DOHH2 (cell line): ENCODE measurements around the gene SH2D4B.

Source experiments
- H3F3A ChIP-seq: fragments of 200-600 bp; sonication (generic), shearing (Covaris generic); 2 replicates; pipeline ENCODE4 v1.6.0; 2016; ENCODE audit warnings: antibody characterized with exemption, mild to moderate bottlenecking; ENCODE audit not compliant: control insufficient read depth, insufficient read depth
- H3K27ac ChIP-seq: fragments of 200-600 bp; sonication (generic); 2 replicates; pipeline ENCODE4 v1.5.1; 2014; ENCODE audit warnings: low read depth, mild to moderate bottlenecking, low read length, moderate library complexity
- H3K27me3 ChIP-seq: fragments of 200-600 bp; sonication (generic); 2 replicates; pipeline ENCODE4 v1.6.1; 2014; ENCODE audit warnings: mild to moderate bottlenecking, low read length, mixed read lengths; ENCODE audit not compliant: control insufficient read depth
- H3K36me3 ChIP-seq: fragments of 200-600 bp; sonication (generic); 2 replicates; pipeline ENCODE4 v1.6.1; 2014; ENCODE audit warnings: mild to moderate bottlenecking, low read length, moderate library complexity, mixed read lengths; ENCODE audit not compliant: control insufficient read depth
- H3K4me1 ChIP-seq: fragments of 200-600 bp; sonication (generic); 2 replicates; pipeline ENCODE4 v1.6.1; 2014; ENCODE audit warnings: mild to moderate bottlenecking, low read length, mixed read lengths; ENCODE audit not compliant: control insufficient read depth
- H3K4me2 ChIP-seq: fragments of 200-600 bp; sonication (generic); 2 replicates; pipeline ENCODE4 v1.6.0; 2014; ENCODE audit warnings: mild to moderate bottlenecking, low read length, moderate library complexity
- H3K4me3 ChIP-seq: fragments of 200-600 bp; sonication (generic); 2 replicates; pipeline ENCODE4 v1.5.1; 2014; ENCODE audit warnings: mild to moderate bottlenecking, low read length, mixed read lengths
- H3K79me2 ChIP-seq: fragments of 200-600 bp; sonication (generic); 2 replicates; pipeline ENCODE4 v1.6.1; 2014; ENCODE audit warnings: mild to moderate bottlenecking, low read length, mixed read lengths; ENCODE audit not compliant: control insufficient read depth
- H3K9me2 ChIP-seq: fragments of 200-600 bp; sonication (generic); replicated peaks from 2 replicates; pipeline ENCODE4 v1.6.1; 2014; ENCODE audit warnings: mild to moderate bottlenecking, low read length, mixed read lengths; ENCODE audit not compliant: control insufficient read depth
- H3K9me3 ChIP-seq: fragments of 200-600 bp; sonication (generic); 2 replicates; pipeline ENCODE4 v1.6.1; 2014; ENCODE audit warnings: antibody characterized with exemption, low read length, mixed read lengths; ENCODE audit not compliant: control insufficient read depth, insufficient read depth
- H4K20me1 ChIP-seq: fragments of 200-600 bp; sonication (generic); 2 replicates; pipeline ENCODE4 v1.6.0; 2014; ENCODE audit warnings: low read depth, mild to moderate bottlenecking, antibody characterized with exemption, low read length, moderate library complexity; ENCODE audit not compliant: control insufficient read depth, insufficient read depth
- EZH2phosphoT487 ChIP-seq: fragments of 200-600 bp; sonication (generic); IDR thresholded peaks from 2 replicates; pipeline ENCODE4 v1.6.1; 2017; ENCODE audit warnings: borderline replicate concordance, mild to moderate bottlenecking, antibody characterized with exemption, low read length, moderate library complexity, mixed read lengths
- TF ChIP-seq, protein P1 (sequence below): fragments of 200-600 bp; sonication (generic); IDR thresholded peaks from one replicate; pipeline ENCODE4 v1.5.1; 2014; ENCODE audit warnings: antibody characterized with exemption, mild to moderate bottlenecking, low read depth, low read length; ENCODE audit not compliant: poor library complexity, severe bottlenecking

The SH2D4B gene

DNA sequence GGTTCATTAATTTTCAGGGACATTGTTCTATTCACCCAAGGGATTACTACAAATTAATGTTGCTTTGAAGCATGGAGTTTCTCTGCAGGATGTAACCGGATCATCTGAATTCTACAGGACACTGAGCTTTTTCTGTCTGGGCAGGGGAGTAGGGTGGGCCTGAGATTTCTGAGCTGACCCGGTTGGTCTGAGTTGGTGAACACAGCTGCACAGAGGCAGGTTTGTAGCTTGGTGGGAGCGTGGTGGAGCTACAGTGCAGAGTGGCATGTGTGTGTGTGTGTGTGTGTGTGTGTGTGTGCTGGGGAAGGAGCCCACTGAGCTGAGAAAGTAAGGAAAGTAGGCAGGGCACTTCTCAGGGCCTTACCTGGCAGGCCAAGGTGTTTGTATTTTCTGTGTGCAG is 62.6 kb downstream of the SH2D4B start:
- peaks cover 22% of the 10 kb centered on the region for H3K4me1 ChIP-seq
- no peaks in the 10 kb centered on the region for H4K20me1 ChIP-seq
- no peak overlapping the region for H3K4me3 ChIP-seq
- TF ChIP-seq EZH2phosphoT487 = no peak
- TF ChIP-seq, protein P1, sequence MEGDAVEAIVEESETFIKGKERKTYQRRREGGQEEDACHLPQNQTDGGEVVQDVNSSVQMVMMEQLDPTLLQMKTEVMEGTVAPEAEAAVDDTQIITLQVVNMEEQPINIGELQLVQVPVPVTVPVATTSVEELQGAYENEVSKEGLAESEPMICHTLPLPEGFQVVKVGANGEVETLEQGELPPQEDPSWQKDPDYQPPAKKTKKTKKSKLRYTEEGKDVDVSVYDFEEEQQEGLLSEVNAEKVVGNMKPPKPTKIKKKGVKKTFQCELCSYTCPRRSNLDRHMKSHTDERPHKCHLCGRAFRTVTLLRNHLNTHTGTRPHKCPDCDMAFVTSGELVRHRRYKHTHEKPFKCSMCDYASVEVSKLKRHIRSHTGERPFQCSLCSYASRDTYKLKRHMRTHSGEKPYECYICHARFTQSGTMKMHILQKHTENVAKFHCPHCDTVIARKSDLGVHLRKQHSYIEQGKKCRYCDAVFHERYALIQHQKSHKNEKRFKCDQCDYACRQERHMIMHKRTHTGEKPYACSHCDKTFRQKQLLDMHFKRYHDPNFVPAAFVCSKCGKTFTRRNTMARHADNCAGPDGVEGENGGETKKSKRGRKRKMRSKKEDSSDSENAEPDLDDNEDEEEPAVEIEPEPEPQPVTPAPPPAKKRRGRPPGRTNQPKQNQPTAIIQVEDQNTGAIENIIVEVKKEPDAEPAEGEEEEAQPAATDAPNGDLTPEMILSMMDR = no peak
- peaks cover 7% of the 10 kb centered on the region for H3F3A ChIP-seq
- H3K27ac ChIP-seq = no peak overlapping the region
- H3K79me2 ChIP-seq = no peaks in the 10 kb centered on the region
- H3K4me2 ChIP-seq = no peak overlapping the region
- no peaks in the 10 kb centered on the region for H3K9me3 ChIP-seq
- no peaks in the 10 kb centered on the region for H3K27me3 ChIP-seq
- no peaks in the 10 kb centered on the region for H3K36me3 ChIP-seq
- no peaks in the 10 kb centered on the region for H3K9me2 ChIP-seq

DNA sequence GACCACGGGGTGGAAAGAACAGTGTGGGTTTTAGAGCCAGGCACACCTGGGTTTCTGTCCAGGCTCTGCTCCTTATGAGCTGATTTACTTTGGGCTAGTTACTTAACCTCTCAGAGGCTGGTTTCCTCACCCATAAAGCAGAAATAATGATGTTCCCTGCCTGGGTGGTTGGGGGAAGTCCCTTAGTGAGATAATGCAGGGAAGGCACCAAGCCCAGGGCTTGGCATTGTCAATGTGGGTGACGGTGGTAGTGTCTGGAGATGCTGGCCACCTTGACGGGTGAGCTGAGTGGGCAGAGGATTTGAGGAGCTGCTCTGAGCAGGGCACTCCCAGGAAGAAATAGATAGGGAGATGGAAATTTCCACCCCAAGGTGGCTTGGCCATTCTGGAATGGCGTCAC is 65.2 kb downstream of the SH2D4B start:
- Histone ChIP-seq H3K79me2 (no peaks in the 10 kb centered on the region), H3K4me1 (peaks cover 19% of the 10 kb centered on the region), H3K9me2 (no peaks in the 10 kb centered on the region), H3K4me3 (no peak overlapping the region), H3K36me3 (no peaks in the 10 kb centered on the region), H3F3A (peaks cover 6% of the 10 kb centered on the region), H3K27me3 (no peaks in the 10 kb centered on the region), H3K27ac (no peak overlapping the region), H4K20me1 (no peaks in the 10 kb centered on the region), H3K9me3 (no peaks in the 10 kb centered on the region), H3K4me2 (no peak overlapping the region)
- TF ChIP-seq, protein P1 = no peak
- TF ChIP-seq EZH2phosphoT487 = no peak

DNA sequence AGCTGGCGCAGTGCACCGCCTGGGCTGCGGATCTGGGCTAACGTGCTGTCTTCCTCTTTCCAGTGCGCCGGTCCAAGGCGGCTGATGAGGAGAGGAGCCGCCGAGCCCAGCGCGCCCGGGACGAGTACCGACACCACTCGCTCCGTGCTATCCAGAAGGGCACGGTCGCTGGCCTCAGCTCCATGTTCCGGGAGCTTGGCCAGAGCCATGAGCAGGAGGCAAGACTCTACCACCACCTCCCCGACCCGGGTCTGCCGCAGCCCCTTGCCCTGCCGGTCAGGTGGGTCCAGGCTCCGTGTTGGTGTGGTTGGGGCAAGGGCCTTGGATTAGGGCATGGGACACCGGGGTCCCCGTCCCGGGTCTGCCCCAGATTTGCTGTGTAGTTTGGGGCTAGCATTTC is 65.8 kb downstream of the SH2D4B start:
- no peaks in the 10 kb centered on the region for H3K27me3 ChIP-seq
- H3F3A ChIP-seq = peaks cover under 1% of the 10 kb centered on the region; the same call in 1 of the 2 replicates
- peaks cover 13% of the 10 kb centered on the region for H3K4me1 ChIP-seq
- H3K4me2 ChIP-seq = no peak overlapping the region
- H3K79me2 ChIP-seq = no peaks in the 10 kb centered on the region
- no peak overlapping the region for H3K4me3 ChIP-seq
- TF ChIP-seq, protein P1 = no peak
- TF ChIP-seq EZH2phosphoT487 = no peak
- no peak overlapping the region for H3K27ac ChIP-seq
- H3K9me2 ChIP-seq = no peaks in the 10 kb centered on the region
- H3K9me3 ChIP-seq = no peaks in the 10 kb centered on the region
- H4K20me1 ChIP-seq = no peaks in the 10 kb centered on the region
- no peaks in the 10 kb centered on the region for H3K36me3 ChIP-seq

DNA sequence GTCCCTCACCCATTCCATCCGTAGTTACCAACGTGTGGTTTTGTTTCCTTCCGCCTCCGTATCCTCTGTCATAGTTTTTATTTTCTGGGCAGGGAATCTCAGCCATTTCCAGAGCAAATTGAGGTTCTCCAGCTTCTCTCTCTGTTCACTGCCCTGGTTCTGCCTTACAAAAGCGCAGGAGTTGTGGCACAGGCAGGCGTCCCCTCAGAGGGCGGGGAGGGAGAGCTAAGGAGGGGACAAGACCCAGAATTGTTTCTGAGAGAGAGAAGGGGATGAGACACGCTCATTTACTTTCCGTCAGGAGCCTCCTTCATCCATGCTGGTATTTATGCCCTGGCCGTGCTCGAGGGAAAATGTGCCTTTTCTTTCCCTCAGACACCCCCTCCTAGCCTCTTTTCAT is 71.0 kb downstream of the SH2D4B start:
- Histone ChIP-seq H3K27ac (no peak overlapping the region), H3K4me3 (no peak overlapping the region), H3K4me1 (no peaks in the 10 kb centered on the region), H3F3A (no peaks in the 10 kb centered on the region), H3K9me2 (no peaks in the 10 kb centered on the region), H3K27me3 (peaks cover 4% of the 10 kb centered on the region), H4K20me1 (no peaks in the 10 kb centered on the region), H3K36me3 (no peaks in the 10 kb centered on the region), H3K79me2 (no peaks in the 10 kb centered on the region), H3K4me2 (no peak overlapping the region), H3K9me3 (no peaks in the 10 kb centered on the region)
- TF ChIP-seq, protein P1 = no peak
- TF ChIP-seq EZH2phosphoT487 = no peak
